Motor neuron (in vitro differentiated cells): ENCODE measurements around the gene CHL1. TPM values are rescaled to one million over a fixed set of nuclear protein-coding genes. Genes with fewer than 3 reads are reported as not detected.

Experiments
- ATAC-seq, 8 experiments: fragments of 200-7000 bp; cut with Tn5 transposase; replicated peaks in 6 of 8; 2 replicates each; pipeline ENCODE4 v1.8.0; 2021; ENCODE audit warnings: mild to moderate bottlenecking in 8 of 8, moderate library complexity in 8 of 8
- H3K27ac ChIP-seq, 2 donors: fragments of 250-450 bp; sonication (Bioruptor Pico); 2 replicates each; pipeline ENCODE4 v1.9.0; 2021; ENCODE audit warnings: antibody characterized with exemption in 2 of 2, mild to moderate bottlenecking in 2 of 2, moderate library complexity in 1 of 2
- H3K4me1 ChIP-seq, 2 donors: fragments of 250-450 bp; sonication (Bioruptor Pico); replicated peaks in 1 of 2; 2 replicates each; pipeline ENCODE4 v1.6.1; 2021; ENCODE audit warnings: antibody characterized with exemption in 2 of 2, mild to moderate bottlenecking in 2 of 2, moderate library complexity in 1 of 2
- H3K4me3 ChIP-seq, 5 donors: fragments of 250-450 bp; sonication (Bioruptor Pico); 2 replicates each; pipeline ENCODE4 v1.9.0; 2021; ENCODE audit warnings: antibody characterized with exemption in 5 of 5, mild to moderate bottlenecking in 5 of 5, moderate library complexity in 4 of 5
- WGBS, 10 experiments: fragments of 450-650 bp; shearing (Covaris generic); methylation state at CpG; one replicate each; pipeline ENCODE4 v1.0.0; 2022; 5-methylcytosine and 5-hydroxymethylcytosine counted together
- in situ Hi-C, 9 experiments: fragments of 400-800 bp; cut with MboI; loops; one replicate each; pipeline ENCODE4 v1.15.0; 2021; ENCODE audit warnings: low sequenced_read_pairs in 9 of 9, low pct_unique_long_range_greater_than_20kb in 2 of 9; ENCODE audit not compliant: unreplicated experiment in 9 of 9
- total RNA-seq, 8 experiments: library from RNA; unstranded; fragments of 300-600 nt; gene quantifications; 2 replicates each; pipeline versions ENCODE4 v1.2.3 to v1.2.4, GENCODE V29; 2022

Gene CHL1
- total RNA-seq, 8 experiments from 2014 or later = 0.40 to 349 (median 57.0) TPM

DNA sequence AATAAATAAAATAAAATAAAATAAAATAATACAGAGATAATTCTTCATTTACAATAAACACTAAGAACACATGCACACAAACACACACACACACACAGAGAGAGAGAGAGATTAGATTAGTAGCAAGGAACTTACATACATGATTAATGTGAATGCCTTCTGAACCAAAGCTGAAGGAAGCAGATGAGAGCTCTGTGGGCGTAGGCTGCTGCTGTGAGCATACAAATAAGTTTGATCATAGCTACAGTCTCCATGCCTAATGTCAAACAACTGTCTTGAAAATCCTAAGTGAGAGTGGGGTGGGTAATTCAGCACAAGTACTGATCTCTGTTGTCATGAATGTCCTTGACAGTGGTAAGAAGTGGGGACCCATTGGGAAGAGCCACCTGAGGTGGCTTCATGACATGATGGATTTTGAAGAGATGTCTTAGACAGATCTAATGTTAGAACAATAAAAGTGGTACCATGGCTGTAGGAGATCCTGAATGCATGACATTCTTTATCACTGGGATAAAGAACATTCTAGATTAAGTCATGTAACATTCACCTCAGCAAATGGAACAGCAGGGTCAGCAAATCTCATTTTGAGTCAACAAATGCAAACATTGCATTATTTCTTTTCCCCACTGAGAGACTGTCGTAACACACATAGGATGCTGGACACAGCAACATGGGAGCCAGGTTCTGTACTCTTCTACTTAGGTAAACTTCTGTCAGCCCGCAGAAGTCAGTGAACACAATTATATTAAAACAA, 46.2 kb downstream of the CHL1 start:
- WGBS, 10 experiments = 7 to 100% (median 40%) methylated on average over 1 to 3 of the region's 3 CpGs; no CpG with 5 or more reads in 2 of the 10 experiments
- no peak overlapping the region for H3K27ac ChIP-seq
- in situ Hi-C loops = no loop called here

DNA sequence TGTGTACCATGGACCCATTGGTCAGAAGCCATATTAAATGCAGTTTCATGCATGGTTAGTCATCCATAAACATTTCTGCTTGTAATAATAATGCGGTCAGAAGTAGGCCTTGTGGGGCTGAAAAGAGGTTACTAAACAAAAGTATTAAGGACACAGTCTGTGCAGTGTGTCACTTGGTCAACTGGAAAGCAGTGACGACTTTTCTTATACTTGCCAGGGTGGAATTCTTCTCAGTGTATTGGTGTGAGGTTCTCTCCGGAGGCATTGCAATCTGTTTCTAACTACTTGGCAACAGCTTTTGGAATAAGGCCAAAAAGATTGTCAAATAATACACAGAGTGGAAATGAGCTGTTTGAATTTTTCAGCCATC, 46.8 kb downstream of the CHL1 start:
- WGBS, 10 experiments = 30 to 100% (median 70%) methylated on average over 1 to 3 of the region's 3 CpGs; no CpG with 5 or more reads in 2 of the 10 experiments
- Histone ChIP-seq H3K27ac (no peak overlapping the region), H3K4me3 (no peak overlapping the region), H3K4me1 (peaks cover 0 to 10% of the 10 kb centered on the region in 2 donors)
- in situ Hi-C loops = no loop called here
- peak in 1 of 8 experiments; percentile 82 for ATAC-seq

More for the DNA sequence above, 46.2 kb downstream of the CHL1 start:
- Histone ChIP-seq H3K4me1 (peaks cover 0 to 10% of the 10 kb centered on the region in 2 donors), H3K4me3 (no peak overlapping the region)
- ATAC-seq = peak in 2 of 8 experiments; percentile 29 to 82

DNA sequence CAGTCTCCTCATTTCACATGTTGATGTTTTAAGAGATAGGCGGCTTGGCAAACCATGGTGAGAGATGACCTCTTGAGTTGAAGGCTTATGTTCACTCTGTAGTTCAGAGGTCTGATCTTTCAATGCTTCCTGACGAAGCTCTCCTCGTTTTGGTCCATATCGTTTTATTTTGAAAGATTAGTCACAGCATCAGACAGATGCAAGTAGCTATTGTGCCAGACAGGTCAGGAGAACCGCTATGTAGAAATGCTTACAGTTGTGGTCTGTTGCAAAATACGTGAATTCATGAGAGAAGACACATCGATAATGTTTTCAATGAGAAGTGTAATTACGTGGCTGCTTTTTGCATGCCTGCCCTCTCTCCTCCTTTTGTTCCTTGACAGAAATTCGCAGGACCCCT, 47.5 kb downstream of the CHL1 start:
- H3K4me3 ChIP-seq = no peak overlapping the region
- H3K4me1 ChIP-seq = peaks cover 0 to 15% of the 10 kb centered on the region in 2 donors
- ATAC-seq = no peak
- in situ Hi-C loops = no loop called here
- no peak overlapping the region for H3K27ac ChIP-seq
- 4 to 100% (median 63%) methylated on average over 2 to 9 of the region's 9 CpGs for WGBS, 10 experiments

DNA sequence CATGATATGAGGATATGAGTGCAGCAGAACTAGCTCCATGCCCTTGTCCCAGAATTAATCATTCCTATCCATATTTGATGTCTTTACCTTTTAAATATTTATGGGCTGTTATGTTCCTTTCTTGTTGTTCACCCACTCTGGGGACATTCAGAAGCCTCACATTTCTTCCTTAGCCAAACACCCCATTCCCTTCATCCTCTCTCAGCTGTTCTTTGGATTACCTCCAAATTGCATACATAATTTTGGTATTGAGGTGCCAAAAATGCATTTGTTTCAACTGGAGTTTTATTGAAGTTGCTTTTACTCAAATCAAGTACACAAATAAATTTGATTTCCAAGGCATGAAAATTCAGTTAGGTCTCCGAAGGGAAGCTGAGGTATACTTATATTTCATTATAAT, 51.4 kb downstream of the CHL1 start:
- WGBS, 10 experiments = 0 to 100% (median 43%) methylated on average over 1 of the region's 1 CpG; no CpG with 5 or more reads in 3 of the 10 experiments
- in situ Hi-C loops = no loop called here
- no peak overlapping the region for H3K4me3 ChIP-seq
- H3K27ac ChIP-seq = no peak overlapping the region
- H3K4me1 ChIP-seq = peaks cover 0 to 22% of the 10 kb centered on the region in 2 donors
- ATAC-seq = no peak

DNA sequence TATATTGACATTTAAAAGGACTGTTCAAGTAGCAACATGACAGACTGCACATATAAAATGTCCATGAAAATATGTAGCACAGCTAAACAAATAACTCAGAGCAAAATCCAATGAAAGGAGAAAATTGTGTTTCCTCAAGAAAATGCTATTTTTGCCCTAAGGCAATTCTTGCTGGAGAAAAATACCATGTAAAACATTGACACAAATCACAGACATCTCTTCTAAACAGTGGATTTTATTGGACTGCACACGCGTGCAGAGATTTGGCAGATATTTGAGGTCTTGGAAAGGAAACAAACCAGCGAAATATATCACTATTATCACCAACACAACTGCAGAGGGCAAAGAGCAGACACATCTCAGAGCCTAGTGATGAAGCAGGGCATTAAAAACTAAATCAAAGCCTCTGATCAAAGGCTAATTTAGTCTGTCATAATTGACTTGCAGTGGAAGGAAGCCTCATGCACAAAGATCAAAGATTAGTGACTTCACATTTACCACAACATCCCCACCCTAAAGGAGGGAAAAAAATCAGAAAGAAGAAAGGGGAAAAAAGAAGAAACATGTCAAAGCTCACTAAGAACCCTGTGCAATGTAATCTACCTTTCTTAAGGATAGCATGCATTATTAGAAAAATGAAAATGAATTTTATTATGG, 52.4 kb downstream of the CHL1 start:
- 0 to 90% (median 54%) methylated on average over 1 to 3 of the region's 3 CpGs; no CpG with 5 or more reads in 3 of the 10 experiments for WGBS, 10 experiments
- ATAC-seq = peak in 2 of 8 experiments; percentile 9 to 30
- Histone ChIP-seq H3K27ac (no peak overlapping the region), H3K4me1 (peaks cover 0 to 22% of the 10 kb centered on the region in 2 donors), H3K4me3 (no peak overlapping the region)
- in situ Hi-C loops = no loop called here

DNA sequence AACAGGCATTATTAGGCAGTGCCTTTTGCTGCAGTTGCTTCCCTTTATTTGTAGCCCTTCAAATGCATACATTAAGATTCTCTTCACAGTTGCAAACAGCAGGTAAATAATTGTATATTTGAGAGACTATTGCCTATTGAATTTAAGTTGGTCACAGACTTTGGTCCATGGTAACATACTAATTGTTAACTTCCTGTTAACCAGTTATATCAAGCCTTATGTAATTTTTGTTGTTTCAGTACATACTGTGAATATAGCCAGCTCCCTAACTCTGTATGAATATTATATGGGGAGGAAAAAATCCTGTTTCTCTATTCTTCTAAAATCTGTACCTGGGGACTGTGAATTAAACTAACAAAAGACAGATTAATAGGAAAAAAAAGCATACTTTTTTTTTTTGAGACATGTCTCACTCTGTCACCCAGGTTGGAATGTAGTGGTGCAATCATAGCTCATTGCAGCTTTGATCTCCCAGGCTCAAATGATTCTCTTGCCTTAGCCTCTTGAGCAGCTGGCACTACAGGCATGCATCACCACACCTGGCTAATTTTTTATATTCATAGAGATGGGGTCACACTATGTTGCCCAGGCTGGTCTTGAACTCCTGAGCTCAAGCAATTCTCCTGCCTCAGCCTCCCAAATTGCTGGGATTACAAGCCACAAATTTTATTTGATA, 53.2 kb downstream of the CHL1 start:
- in situ Hi-C loops = no loop called here
- no peak overlapping the region for H3K27ac ChIP-seq
- peaks cover 0 to 22% of the 10 kb centered on the region in 2 donors for H3K4me1 ChIP-seq
- no peak overlapping the region for H3K4me3 ChIP-seq
- no peak for ATAC-seq

DNA sequence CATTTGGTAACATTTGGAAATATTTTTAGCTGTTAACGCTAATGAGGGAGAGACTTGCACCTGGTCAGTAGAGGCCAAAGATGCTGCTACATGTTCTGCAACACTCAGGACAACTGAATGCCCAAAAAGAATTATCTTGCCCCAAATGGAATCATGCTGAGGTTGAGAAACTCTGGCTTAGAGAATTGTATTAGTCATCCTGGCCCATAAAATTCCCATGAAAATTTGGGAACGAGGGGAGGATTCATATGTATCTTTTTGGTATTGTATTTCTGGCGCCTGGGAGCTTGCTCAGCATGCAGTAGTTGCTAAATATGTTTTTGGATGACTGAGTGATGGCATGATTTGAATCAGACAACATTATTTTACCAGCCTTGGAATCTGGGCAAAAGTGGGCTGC, 59.9 kb downstream of the CHL1 start:
- Histone ChIP-seq H3K27ac (no peak overlapping the region), H3K4me3 (no peak overlapping the region), H3K4me1 (no peaks in the 10 kb centered on the region)
- no peak for ATAC-seq
- in situ Hi-C loops = no loop called here
- WGBS, 10 experiments = 0 to 100% (median 31%) methylated on average over 1 to 3 of the region's 3 CpGs; no CpG with 5 or more reads in 1 of the 10 experiments

DNA sequence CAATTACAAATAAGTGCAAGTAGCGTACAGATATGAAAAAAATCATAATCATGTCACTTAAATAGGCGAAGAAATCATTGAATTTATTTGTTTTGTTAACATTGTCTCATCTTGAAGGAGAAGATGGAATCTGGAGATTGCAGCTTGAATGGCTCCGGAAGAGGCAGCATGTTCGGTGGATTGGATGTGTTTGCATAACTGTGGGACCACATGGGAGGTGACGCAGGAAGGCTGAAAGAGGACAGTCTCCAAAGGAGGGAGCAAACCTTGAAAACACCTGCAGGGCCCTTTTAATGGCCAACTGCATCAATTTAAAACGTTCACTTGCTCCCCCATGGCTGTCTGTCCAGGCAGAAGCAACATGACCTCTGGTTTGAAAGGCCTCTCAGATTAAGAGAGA, 61.3 kb downstream of the CHL1 start:
- no peak overlapping the region for H3K4me3 ChIP-seq
- in situ Hi-C loops = no loop called here
- no peak overlapping the region for H3K27ac ChIP-seq
- H3K4me1 ChIP-seq = no peaks in the 10 kb centered on the region
- no peak for ATAC-seq
- WGBS, 10 experiments = 28 to 92% (median 53%) methylated on average over 2 to 6 of the region's 6 CpGs

DNA sequence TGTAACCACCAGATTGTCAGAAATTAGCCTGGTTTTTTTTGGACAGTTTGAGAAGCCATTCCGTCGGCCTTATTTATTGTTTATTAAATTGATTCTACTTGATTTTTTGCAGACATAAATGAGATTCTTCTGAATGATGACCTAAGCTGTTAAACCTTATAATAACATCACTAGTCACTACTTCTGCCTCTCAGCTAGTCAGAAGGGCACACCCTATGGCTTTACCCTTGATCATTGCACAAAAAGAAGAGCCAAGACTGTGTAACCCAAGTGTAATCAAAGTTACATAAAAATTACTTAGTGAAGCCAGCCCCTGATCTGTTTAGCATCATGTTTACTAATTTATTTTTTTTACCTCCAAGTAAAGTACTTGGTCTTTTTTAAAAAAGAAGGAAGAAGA, 64.3 kb downstream of the CHL1 start:
- Histone ChIP-seq H3K4me1 (peaks cover 0 to 13% of the 10 kb centered on the region in 2 donors), H3K4me3 (no peak overlapping the region), H3K27ac (no peak overlapping the region)
- 4 to 100% (median 71%) methylated on average over 2 of the region's 2 CpGs; no CpG with 5 or more reads in 1 of the 10 experiments for WGBS, 10 experiments
- peak in 1 of 8 experiments; percentile 39 for ATAC-seq
- in situ Hi-C loops = no loop called here

DNA sequence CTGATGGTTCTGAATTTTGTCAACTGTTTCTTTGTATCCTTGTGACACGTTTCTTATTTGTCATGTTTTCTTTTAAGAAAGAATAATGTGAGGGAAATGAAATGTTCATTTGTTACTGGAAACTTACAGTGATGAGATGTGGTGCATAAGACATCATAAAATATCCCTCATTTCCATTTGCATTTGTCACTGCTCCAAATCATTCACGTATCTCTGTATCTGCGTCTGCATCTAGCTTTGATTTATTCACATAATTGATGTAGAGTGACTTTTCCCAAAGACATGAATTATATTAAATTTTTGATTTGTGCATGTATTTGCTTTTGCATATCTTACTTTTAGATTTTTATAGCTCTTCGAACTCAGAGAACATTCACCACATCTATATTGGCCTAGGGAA, 66.8 kb downstream of the CHL1 start:
- peak in 3 of 8 experiments; percentile 14 to 65 (median 41) for ATAC-seq
- Histone ChIP-seq H3K27ac (no peak overlapping the region), H3K4me1 (peaks cover 0 to 17% of the 10 kb centered on the region in 2 donors), H3K4me3 (no peak overlapping the region)
- in situ Hi-C loops = no loop called here
- 10 to 80% (median 60%) methylated on average over 1 to 4 of the region's 4 CpGs; no CpG with 5 or more reads in 1 of the 10 experiments for WGBS, 10 experiments

DNA sequence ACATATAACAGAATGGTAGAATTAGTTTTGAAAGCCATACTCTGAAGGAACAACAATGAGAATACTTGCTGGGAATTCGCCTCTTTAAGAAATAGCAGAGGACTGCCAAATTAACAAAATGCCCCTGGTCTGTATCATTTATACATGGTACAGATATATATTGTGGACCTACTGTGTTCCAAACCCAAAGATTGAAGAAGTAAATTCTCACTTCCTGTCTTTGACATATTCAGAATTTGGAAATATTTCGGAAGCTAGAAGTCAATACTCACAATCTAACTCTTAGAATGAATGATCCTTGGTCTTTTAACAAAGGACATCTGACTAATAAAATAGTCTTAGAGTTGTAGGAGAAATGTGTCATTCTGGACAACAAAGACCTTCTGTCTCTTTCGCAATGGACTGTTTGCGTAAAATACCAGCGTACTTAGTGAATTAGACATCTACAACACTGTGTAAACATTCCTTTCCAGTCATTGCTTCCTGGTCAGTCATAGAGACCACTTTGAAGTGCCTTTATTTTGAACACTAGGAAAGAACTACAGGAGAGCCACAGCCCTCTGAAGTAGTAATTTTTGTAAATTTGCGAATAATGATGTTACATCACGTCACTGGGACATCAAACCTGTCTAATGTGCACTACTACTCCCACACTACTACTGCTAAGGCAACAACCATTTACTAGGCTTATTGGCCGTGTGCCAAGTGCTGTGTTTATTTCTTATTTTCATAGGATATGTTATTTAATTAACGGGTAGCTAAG, 68.0 kb downstream of the CHL1 start:
- H3K4me3 ChIP-seq = no peak overlapping the region
- ATAC-seq = peak in 2 of 8 experiments; percentile 52 to 89

DNA sequence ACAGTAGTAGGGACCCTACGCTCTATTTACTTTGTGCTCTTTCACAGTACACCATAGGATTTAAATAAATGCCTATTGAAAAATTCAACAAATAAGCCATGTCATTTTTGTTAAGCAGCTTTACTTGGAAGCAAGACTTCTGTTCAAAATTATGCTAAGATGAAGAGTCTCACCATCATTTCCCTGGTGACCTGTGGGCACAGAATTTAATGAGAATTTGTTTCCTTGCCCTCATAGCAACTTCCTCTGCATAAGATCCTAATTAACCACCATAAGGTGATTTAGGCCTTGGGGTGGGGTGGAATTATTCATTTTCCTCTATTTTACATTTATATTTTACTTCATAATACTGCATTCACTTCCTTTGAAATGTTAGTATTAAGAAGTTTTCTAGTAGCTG, 70.5 kb downstream of the CHL1 start:
- Histone ChIP-seq H3K4me3 (no peak overlapping the region), H3K4me1 (peaks cover 0 to 17% of the 10 kb centered on the region in 2 donors), H3K27ac (no peak overlapping the region)
- in situ Hi-C loops = no loop called here
- ATAC-seq = no peak
- 0 to 100% (median 88%) methylated on average over 1 of the region's 1 CpG; no CpG with 5 or more reads in 3 of the 10 experiments for WGBS, 10 experiments

More for the DNA sequence above, 68.0 kb downstream of the CHL1 start:
- peaks cover 0 to 17% of the 10 kb centered on the region in 2 donors for H3K4me1 ChIP-seq
- 14 to 92% (median 51%) methylated on average over 1 to 8 of the region's 9 CpGs; no CpG with 5 or more reads in 1 of the 10 experiments for WGBS, 10 experiments
- no peak overlapping the region for H3K27ac ChIP-seq
- in situ Hi-C loops = no loop called here
